GM19193 (cell line): ENCODE results near the gene TPRA1.

Source experiments
- POLR2A ChIP-seq: IDR thresholded peaks from 4 replicates; pipeline ENCODE4 v1.6.1; 2011; ENCODE audit not compliant: insufficient read depth, insufficient read length; ENCODE audit errors: extremely low read depth

Gene TPRA1

DNA sequence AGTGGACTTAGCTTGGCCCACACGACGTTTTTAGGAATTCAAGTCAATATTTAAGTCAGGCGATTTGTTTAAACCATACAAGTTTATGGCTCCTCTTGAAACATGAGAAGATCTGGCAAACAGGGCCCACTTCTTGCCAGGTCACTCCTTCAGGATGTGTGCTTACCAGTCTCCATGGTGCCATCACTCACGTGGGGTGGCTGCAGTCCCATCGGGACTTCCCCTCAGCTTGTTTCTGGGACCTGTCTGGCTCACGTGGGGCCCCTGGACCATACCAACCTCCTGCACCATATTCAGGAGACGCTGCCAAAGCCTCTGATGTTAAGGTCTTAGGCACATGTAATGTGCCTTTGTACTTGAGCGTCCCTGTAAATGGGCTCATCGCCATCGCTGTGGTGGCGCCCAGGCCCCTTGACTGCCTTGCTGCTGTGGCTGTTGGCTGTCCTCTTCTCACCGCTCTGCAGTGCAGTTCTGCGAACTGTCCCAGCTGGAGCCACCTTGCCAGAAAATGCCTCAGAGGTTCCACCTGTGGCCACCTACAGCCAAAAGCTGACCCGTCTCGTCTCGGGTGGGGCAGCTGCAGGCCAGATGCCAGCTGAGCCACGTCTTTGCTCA lies 16.6 kb upstream of the TPRA1 start:
- no peak for TF ChIP-seq POLR2A

DNA sequence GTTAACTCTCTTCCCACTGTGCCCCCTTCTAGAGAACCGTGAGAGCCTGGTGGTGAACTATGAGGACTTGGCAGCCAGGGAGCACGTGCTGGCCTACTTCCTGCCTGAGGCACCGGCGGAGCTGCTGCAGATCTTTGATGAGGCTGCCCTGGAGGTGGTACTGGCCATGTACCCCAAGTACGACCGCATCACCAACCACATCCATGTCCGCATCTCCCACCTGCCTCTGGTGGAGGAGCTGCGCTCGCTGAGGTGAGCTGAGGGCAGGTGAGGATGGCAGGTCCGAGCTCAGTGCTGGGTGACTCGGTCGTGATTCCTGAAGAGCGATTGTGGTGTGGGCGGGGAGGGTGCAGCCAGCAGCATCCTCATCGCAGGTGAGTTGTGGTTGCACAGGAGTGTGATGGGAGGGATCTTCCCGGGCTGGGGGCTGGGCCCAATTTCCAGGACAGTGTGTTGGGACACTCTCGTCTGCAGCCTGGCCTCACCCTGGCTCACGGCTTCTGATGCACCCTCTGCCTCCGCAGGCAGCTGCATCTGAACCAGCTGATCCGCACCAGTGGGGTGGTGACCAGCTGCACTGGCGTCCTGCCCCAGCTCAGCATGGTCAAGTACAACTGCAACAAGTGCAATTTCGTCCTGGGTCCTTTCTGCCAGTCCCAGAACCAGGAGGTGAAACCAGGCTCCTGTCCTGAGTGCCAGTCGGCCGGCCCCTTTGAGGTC lies 15.7 kb upstream of the TPRA1 start:
- no peak for TF ChIP-seq POLR2A

DNA sequence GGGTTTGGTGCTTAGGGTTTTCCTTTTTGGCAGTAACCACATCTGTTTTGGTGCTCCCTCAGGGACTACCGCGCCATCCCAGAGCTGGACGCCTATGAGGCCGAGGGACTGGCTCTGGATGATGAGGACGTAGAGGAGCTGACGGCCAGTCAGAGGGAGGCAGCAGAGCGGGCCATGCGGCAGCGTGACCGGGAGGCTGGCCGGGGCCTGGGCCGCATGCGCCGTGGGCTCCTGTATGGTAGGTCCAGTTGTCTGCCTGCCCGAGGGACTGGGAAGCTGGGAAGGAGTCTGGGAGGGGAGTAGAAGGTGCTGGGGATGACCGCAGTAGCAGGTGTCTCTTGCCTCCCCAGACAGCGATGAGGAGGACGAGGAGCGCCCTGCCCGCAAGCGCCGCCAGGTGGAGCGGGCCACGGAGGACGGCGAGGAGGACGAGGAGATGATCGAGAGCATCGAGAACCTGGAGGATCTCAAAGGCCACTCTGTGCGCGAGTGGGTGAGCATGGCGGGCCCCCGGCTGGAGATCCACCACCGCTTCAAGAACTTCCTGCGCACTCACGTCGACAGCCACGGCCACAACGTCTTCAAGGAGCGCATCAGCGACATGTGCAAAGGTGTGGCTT lies 14.1 kb upstream of the TPRA1 start:
- TF ChIP-seq POLR2A, result no peak

DNA sequence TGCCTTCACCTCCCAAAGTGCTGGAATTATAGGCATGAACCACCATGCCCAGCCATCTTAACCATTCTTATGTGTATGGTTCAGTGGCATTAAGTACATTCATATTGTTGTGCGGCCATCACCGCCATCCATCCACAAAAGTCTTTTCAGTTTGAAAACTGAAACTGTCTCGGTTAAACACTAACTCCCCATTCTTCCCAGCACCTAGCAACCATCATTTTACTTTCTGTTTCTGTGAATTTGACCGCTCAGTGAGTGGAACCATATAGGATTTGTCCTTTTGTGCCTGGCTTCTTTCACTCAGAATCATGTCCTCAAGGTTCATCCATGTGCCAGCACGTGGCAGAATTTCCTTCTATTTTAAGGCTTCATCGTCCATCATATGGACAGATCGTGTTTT lies 13.5 kb upstream of the TPRA1 start:
- TF ChIP-seq POLR2A, result no peak

DNA sequence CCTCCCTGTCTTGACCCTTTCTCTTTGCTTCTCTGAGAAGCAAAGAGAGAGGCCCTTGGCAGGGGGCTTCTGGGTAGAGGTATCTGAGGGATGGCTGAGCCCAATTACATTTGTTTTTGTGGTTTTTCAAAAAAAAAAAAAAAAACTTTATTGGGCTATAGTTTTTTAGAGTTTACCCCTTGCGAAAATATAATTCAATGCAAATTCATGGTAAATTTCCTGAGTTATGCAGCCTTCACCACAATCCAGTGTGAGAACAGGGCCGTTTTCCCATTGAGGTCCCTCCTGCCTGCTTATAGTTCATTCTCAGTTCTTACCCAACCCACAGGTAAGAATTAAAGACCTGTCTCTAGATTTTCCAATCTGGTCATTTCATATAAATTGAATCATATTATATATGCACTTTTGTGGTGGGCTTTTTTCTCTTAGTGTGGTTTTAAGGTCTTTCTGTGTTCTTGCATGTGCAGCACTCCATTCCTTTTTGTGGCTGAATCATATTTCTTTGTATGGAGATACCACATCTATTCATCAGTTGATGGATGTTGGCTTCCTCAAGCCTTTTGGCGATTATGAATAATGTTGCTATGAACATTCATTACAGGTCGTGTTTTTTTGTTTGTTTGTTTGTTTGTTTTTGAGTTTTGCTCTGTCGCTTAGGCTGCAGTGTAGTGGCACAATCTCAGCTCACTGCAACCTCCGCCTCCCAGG lies 10.4 kb upstream of the TPRA1 start:
- no peak for TF ChIP-seq POLR2A

DNA sequence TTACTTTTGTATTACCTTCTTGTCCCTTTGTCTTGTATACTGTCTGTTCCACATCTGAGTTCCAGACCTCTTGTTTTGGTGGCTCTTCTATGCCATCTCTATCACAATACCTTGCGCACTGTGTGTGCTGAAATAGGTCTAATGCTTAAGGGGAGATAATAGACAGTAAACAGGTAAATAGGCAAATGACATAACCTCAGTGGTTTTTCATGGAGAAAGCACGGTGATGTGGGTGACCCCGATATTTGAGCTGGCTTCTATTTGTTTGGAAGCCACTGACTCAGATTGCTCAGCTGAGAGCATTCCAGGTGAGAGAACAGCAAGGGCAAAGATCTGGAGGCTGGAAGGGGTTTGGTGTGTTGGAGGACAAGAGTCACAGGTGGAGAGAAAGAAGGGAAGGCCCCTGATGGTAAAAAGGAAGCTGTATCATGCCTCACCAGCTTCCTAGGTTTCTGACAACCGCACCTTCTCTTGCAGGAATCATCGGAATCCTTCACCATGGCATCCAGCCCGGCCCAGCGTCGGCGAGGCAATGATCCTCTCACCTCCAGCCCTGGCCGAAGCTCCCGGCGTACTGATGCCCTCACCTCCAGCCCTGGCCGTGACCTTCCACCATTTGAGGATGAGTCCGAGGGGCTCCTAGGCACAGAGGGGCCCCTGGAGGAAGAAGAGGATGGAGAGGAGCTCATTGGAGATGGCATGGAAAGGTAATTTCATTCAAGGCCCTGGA lies 8.5 kb upstream of the TPRA1 start:
- TF ChIP-seq POLR2A, result peak; percentile 11

DNA sequence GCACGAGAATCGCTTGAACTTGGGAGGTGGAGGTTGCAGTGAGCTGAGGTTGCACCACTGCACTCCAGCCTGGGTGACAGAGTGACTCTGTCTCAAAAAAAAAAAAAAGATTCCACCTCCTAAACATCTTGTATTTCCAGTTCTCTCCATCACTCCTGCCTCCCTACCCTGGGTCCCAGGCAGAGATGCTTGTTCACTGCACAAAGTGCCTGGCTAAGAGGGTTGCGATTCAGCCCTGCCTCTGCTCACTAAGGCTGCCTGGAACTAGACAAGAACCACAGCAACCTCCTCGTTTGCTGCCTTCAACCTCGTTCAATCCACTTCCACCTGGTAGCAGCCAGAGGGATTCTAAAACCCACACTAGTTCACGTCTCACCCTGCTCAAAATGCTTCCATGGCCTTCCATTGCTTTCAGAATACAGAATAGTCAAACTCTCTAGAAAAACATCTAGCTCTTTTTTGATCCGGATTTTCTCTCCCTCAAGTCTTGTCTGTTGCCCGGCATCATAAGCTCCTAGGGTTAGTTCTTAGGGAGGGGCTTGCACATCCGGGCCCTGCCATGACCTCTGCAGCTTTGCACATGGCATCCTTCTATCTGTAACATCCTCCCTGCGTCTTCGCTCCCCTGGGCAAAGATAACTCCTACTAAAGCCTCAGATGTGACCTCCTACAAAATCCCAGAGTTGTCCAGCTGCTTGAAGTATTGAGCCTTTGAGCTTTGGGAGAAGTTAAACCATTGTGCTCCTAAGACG lies 6.7 kb upstream of the TPRA1 start:
- TF ChIP-seq POLR2A, result no peak

DNA sequence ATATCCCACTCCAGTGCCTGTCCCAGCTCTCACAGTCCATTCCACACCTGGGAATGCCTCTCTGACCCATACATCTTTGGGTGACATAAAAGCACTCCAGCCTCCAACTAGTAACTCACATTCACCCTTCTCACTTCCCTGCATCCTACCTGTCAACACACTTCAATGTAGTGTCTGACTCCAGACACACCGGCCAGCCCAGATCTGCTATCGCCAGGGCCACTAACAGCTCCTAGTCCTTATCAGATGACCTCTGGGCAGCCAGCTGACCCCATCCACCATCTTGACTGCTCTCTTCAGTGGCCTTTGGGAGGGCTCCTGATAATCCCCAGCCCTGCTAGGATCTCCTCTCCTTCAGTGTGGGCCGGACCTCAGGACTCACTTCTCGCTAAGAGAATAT lies 4.8 kb upstream of the TPRA1 start:
- no peak for TF ChIP-seq POLR2A

DNA sequence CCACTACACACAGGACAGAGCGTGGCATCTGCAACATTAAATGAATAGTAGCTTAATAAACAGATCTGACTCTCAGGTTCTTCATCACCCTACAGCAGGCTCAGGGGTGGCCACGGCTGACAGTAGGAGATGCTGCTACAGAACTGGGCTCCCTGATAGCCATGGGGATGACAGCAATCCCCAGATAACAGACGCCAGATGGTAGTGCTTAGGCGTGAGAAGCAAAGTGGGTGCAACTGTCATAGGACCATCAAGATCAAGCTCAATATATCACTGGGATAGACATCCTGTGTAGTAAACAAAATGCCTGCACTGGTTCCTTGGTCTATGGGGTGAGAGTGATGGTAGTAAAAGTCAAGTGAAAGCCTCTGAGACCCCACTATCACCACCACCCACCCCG lies 2.6 kb upstream of the TPRA1 start:
- no peak for TF ChIP-seq POLR2A

DNA sequence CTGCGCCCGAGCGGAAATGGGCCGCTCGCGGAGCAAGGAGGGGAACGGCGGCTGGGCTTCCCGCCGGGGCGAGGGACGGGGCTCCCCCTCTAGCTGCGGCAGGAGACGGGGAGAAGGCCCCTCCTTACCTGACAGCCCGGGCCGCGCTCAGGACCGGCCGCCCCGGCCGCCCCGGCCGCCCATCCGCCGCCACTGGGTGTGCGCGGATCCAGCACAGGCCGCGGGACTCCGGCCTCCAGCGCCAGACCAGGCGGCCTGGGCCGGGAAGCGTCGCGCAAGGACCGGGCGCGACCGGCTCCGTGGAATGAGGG lies 296 bp downstream of the TPRA1 start:
- no peak for TF ChIP-seq POLR2A

DNA sequence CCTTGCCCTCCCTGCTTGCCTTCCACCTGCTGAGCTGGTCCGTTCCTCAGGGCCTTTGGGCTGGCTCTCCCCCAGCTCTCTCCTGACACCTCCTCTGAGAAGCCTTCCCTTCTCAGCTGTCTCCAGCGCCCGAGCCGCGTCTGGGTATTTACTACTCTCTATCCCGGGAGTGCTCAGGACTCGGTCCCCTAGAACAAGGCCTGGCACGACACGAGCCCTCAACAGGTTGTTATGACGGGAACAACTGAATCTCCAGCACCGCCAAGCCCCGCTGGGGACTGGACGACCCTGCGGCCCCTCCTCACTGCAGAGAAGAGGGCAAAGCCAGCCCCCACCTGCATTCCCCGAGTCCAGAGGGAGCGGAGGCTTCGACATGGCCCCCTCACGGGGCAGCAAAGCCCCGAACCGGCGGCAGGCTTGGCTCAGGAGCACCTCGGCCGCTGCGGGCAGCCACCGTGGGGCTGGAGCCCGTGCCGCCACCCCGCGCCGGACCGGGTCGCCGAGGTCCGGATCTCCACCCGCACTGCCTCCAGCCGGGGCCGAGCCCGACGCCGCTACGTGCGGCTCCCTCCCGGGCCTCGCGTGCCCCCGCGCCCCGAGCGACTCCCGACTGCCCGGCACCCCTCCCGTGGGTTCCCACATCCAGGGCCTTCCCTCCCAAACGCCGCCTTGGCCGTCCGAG lies 792 bp downstream of the TPRA1 start:
- TF ChIP-seq POLR2A, result no peak

DNA sequence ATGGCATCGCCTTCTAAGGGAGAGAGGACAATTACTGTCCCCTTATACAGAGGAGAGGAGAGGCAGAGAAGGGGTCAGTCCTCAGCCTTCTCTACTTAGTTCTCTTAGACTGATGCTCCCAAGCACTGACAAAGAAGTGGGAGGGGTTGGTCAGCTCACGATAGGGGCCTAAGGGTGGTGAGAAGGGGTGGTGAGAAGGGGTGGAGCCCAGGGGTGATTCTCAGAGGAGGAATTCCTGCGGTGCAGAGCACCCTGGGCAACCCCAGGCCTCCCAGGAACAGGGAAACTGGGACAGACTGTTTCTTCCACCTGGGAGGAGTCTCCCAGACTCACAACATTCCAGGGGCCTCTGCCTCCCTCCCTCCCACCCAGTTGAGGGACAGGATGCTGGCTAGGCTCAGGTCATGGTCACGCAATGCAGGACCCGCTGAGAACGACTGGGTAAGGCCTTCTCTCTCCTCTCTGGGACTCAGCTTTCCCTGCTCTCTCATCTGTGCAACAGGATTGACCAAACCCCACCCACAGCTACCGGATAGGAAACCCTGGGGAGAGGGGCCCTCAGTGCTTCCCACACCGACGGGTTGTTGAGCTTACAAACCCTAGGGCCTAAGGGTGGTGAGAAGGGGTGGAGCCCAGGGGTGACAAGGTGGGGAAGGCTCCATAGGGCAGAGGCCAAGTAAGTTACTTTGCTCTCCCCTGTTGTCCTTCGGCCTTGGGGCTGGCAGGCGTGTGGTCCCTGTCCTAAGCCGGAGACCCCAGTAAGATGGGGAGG lies 1.5 kb downstream of the TPRA1 start:
- no peak for TF ChIP-seq POLR2A

DNA sequence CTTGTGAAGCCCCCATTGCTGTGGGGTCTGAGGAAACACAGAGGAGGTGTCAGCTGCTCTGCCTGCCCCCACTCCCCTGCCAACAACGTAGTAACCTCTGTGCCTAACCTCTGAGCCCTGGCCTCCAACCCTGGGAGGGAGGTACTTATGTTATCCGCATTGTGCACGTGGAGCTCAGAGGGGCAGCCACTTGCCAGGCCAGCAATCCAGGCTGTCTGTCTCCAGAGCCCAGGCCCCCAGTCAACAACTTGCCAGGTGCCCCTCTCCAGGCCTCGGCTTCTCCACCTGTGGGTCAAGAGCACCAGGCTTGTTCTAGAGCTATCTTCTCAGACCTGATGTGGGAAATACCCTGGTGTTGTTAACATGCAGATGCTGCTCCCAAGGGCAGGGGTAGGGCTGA lies 2.7 kb downstream of the TPRA1 start:
- TF ChIP-seq POLR2A, result no peak

DNA sequence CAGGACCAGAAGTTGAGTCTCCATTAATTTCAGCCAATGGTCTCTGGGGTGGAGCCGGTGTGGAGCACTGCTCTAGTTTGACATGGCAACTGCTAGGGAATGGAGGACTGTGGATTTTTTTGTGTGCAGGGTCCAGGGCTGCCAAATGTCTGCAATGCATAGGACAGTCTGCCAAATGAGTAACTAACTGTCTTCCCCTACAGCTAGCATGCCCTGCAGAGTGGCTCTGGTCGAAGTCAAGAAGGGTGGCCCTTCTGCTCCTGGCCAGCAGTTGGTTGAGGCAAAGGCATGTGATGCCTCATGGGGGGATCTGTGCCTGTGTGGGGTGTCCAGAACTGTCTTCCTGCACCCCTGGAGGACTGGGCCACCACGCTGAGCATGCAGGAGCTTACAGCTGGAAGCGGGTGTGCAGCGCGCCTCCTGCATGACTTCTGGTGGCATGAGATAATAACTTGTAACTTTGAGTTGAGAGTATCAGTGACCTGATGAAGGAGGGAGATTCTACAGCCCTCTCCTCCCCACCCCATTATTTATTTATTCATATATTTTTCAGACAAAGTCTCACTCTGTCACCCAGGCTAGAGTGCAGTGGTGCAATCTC lies 4.6 kb downstream of the TPRA1 start:
- no peak for TF ChIP-seq POLR2A
